GM18867 (cell line): Measurements from ENCODE around the gene CD200R1.
"Not testable (repeated sequence)": the region's sequence is repeated elsewhere in the genome, so short reads cannot be mapped to it uniquely, and the experiment has no call there.

ENCODE experiments used
- ATAC-seq: cut with Tn5 transposase; IDR thresholded peaks from one replicate; pipeline ENCODE4 v1.9.1; 2021; ENCODE audit warnings: mild to moderate bottlenecking, moderate library complexity; ENCODE audit not compliant: unreplicated experiment

CD200R1 gene

GRCh38 chr3:112976001-112976400 lies 1.1 kb upstream of the CD200R1 start:
- ATAC-seq, result no peak

- peak; percentile 21 for ATAC-seq
Measured at GRCh38 chr3:112974178-112974517, 755 bp downstream of the CD200R1 start.

- ATAC-seq, result peak; percentile 87
Measured at GRCh38 chr3:112973325-112974177, 1.4 kb downstream of the CD200R1 start.

GRCh38 chr3:112972158-112972557 lies 2.7 kb downstream of the CD200R1 start:
- ATAC-seq, result no peak

- ATAC-seq, result no peak
Measured at GRCh38 chr3:112967828-112968227, 7.1 kb downstream of the CD200R1 start.

GRCh38 chr3:112967425-112967824 lies 7.5 kb downstream of the CD200R1 start:
- no peak for ATAC-seq

- ATAC-seq, result no peak
Measured at GRCh38 chr3:112966633-112967032, 8.3 kb downstream of the CD200R1 start.

GRCh38 chr3:112965656-112966055 lies 9.2 kb downstream of the CD200R1 start:
- no peak for ATAC-seq

GRCh38 chr3:112963683-112964082 lies 11.2 kb downstream of the CD200R1 start:
- ATAC-seq, result no peak

GRCh38 chr3:112958811-112959560 lies 15.9 kb downstream of the CD200R1 start:
- ATAC-seq, result peak; percentile 77

- ATAC-seq, result no peak
Measured at GRCh38 chr3:112956351-112956750, 18.6 kb downstream of the CD200R1 start.

- ATAC-seq, result no peak
Measured at GRCh38 chr3:112948346-112948838, 26.5 kb downstream of the CD200R1 start.

GRCh38 chr3:112931736-112932521 lies 43.0 kb downstream of the CD200R1 start:
- ATAC-seq, result no peak

GRCh38 chr3:112930771-112931170 lies 44.1 kb downstream of the CD200R1 start:
- ATAC-seq, result no peak

GRCh38 chr3:112925969-112926368 lies 48.9 kb downstream of the CD200R1 start:
- ATAC-seq, result no peak

GRCh38 chr3:112925560-112925959 lies 49.3 kb downstream of the CD200R1 start:
- ATAC-seq, result no peak

- not testable (repeated sequence) for ATAC-seq
Measured at GRCh38 chr3:112919541-112919940, 55.4 kb downstream of the CD200R1 start.

- ATAC-seq, result peak; percentile 93
Measured at GRCh38 chr3:112908252-112908651, 66.7 kb downstream of the CD200R1 start.

GRCh38 chr3:112904786-112905185 lies 70.1 kb downstream of the CD200R1 start:
- no peak for ATAC-seq

GRCh38 chr3:112900113-112900512 lies 74.8 kb downstream of the CD200R1 start:
- no peak for ATAC-seq

GRCh38 chr3:112897791-112898190 lies 77.1 kb downstream of the CD200R1 start:
- ATAC-seq, result no peak
